ENCODE data around the gene ARL11.
"Not testable (repeated sequence)": the region's sequence is repeated elsewhere in the genome, so short reads cannot be mapped to it uniquely, and the experiment has no call there.

ARL11 gene

GRCh38 chr13:49586717-49587116 is 41.6 kb upstream of the ARL11 start:
- Histone ChIP-seq H3K36me3 (ENCODE audit: control insufficient read depth, insufficient read depth, low read length) (no peaks in the 10 kb centered on the region), H4K8ac (ENCODE audit: low read depth, low read length) (no peak overlapping the region), H3K4me3 (ENCODE audit: low read length) (no peak overlapping the region), H3K56ac (ENCODE audit: low read length) (no peak overlapping the region), H3K79me1 (ENCODE audit: low read length) (no peaks in the 10 kb centered on the region), H3K23ac (ENCODE audit: low read length) (no peak overlapping the region), H3K9ac (ENCODE audit: low read length) (no peak overlapping the region), H2BK5ac (ENCODE audit: low read length) (no peak overlapping the region), H2AK5ac (ENCODE audit: low read length) (no peak overlapping the region), H3K79me2 (ENCODE audit: control insufficient read depth, insufficient read depth, low read length) (no peaks in the 10 kb centered on the region), H3K27me3 (ENCODE audit: insufficient read depth, low read length, poor library complexity) (no peaks in the 10 kb centered on the region), H3K4me2 (ENCODE audit: low read length) (no peak overlapping the region), H2BK15ac (replicated peaks; ENCODE audit: low read depth) (no peak overlapping the region), H3K4ac (ENCODE audit: low read depth, low read length) (no peak overlapping the region), H2BK120ac (ENCODE audit: low read depth, low read length) (no peak overlapping the region), H3K27ac (ENCODE audit: low read depth, low read length) (no peak overlapping the region), H3K4me1 (ENCODE audit: control insufficient read depth, low read depth, low read length) (no peaks in the 10 kb centered on the region), H3K18ac (ENCODE audit: low read length) (no peak overlapping the region), H4K5ac (ENCODE audit: low read length) (no peak overlapping the region)
- no peak for DNase-seq
- WGBS (ENCODE audit: extremely low coverage, insufficient coverage, low lambda C conversion rate), result no CpG with 5 or more reads among the region's 3 CpGs

GRCh38 chr13:49587311-49587847 is 40.9 kb upstream of the ARL11 start:
- Histone ChIP-seq H4K8ac (ENCODE audit: low read depth, low read length) (no peak overlapping the region), H3K23ac (ENCODE audit: low read length) (no peak overlapping the region), H3K4me2 (ENCODE audit: low read length) (no peak overlapping the region), H3K4me3 (ENCODE audit: low read length) (no peak overlapping the region), H2AK5ac (ENCODE audit: low read length) (no peak overlapping the region), H3K9ac (ENCODE audit: low read length) (no peak overlapping the region), H3K4ac (ENCODE audit: low read depth, low read length) (no peak overlapping the region), H3K56ac (ENCODE audit: low read length) (no peak overlapping the region), H3K18ac (ENCODE audit: low read length) (no peak overlapping the region), H3K27me3 (ENCODE audit: insufficient read depth, low read length, poor library complexity) (no peaks in the 10 kb centered on the region), H2BK120ac (ENCODE audit: low read depth, low read length) (no peak overlapping the region), H3K79me2 (ENCODE audit: control insufficient read depth, insufficient read depth, low read length) (no peaks in the 10 kb centered on the region), H4K5ac (ENCODE audit: low read length) (no peak overlapping the region), H3K79me1 (ENCODE audit: low read length) (no peaks in the 10 kb centered on the region), H2BK15ac (replicated peaks; ENCODE audit: low read depth) (no peak overlapping the region), H3K36me3 (ENCODE audit: control insufficient read depth, insufficient read depth, low read length) (no peaks in the 10 kb centered on the region), H2BK5ac (ENCODE audit: low read length) (no peak overlapping the region), H3K27ac (ENCODE audit: low read depth, low read length) (no peak overlapping the region), H3K4me1 (ENCODE audit: control insufficient read depth, low read depth, low read length) (no peaks in the 10 kb centered on the region)
- no CpG with 5 or more reads among the region's 2 CpGs for WGBS (ENCODE audit: extremely low coverage, insufficient coverage, low lambda C conversion rate)
- no peak for DNase-seq

- not testable (repeated sequence) for H4K5ac ChIP-seq (ENCODE audit: low read length); H3K18ac ChIP-seq (ENCODE audit: low read length); H3K4me1 ChIP-seq (ENCODE audit: control insufficient read depth, low read depth, low read length); H3K4me2 ChIP-seq (ENCODE audit: low read length); H3K56ac ChIP-seq (ENCODE audit: low read length); H3K36me3 ChIP-seq (ENCODE audit: control insufficient read depth, insufficient read depth, low read length); H2BK5ac ChIP-seq (ENCODE audit: low read length); H3K79me2 ChIP-seq (ENCODE audit: control insufficient read depth, insufficient read depth, low read length); H3K9ac ChIP-seq (ENCODE audit: low read length); H2BK120ac ChIP-seq (ENCODE audit: low read depth, low read length); H3K23ac ChIP-seq (ENCODE audit: low read length); DNase-seq; H2BK15ac ChIP-seq (replicated peaks; ENCODE audit: low read depth); H4K8ac ChIP-seq (ENCODE audit: low read depth, low read length); H3K27me3 ChIP-seq (ENCODE audit: insufficient read depth, low read length, poor library complexity); H2AK5ac ChIP-seq (ENCODE audit: low read length); H3K27ac ChIP-seq (ENCODE audit: low read depth, low read length); H3K79me1 ChIP-seq (ENCODE audit: low read length); H3K4ac ChIP-seq (ENCODE audit: low read depth, low read length); H3K4me3 ChIP-seq (ENCODE audit: low read length)
- WGBS (ENCODE audit: extremely low coverage, insufficient coverage, low lambda C conversion rate), result no CpG with 5 or more reads among the region's 3 CpGs
These were observed 37.6 kb upstream of the ARL11 start for GRCh38 chr13:49590714-49591113.

GRCh38 chr13:49593876-49594275 is 34.4 kb upstream of the ARL11 start:
- not testable (repeated sequence) for H3K56ac ChIP-seq (ENCODE audit: low read length); H3K23ac ChIP-seq (ENCODE audit: low read length); H3K79me2 ChIP-seq (ENCODE audit: control insufficient read depth, insufficient read depth, low read length); H3K36me3 ChIP-seq (ENCODE audit: control insufficient read depth, insufficient read depth, low read length); H3K27me3 ChIP-seq (ENCODE audit: insufficient read depth, low read length, poor library complexity); H2BK5ac ChIP-seq (ENCODE audit: low read length); H2BK120ac ChIP-seq (ENCODE audit: low read depth, low read length); H3K79me1 ChIP-seq (ENCODE audit: low read length); H3K4ac ChIP-seq (ENCODE audit: low read depth, low read length); H3K27ac ChIP-seq (ENCODE audit: low read depth, low read length); H4K8ac ChIP-seq (ENCODE audit: low read depth, low read length); H2AK5ac ChIP-seq (ENCODE audit: low read length); H3K9ac ChIP-seq (ENCODE audit: low read length); H3K4me2 ChIP-seq (ENCODE audit: low read length); H3K4me1 ChIP-seq (ENCODE audit: control insufficient read depth, low read depth, low read length); H3K18ac ChIP-seq (ENCODE audit: low read length); H2BK15ac ChIP-seq (replicated peaks; ENCODE audit: low read depth); DNase-seq; H3K4me3 ChIP-seq (ENCODE audit: low read length); H4K5ac ChIP-seq (ENCODE audit: low read length)
- no CpG with 5 or more reads among the region's 4 CpGs for WGBS (ENCODE audit: extremely low coverage, insufficient coverage, low lambda C conversion rate)

- Histone ChIP-seq H3K9ac (ENCODE audit: low read length) (no peak overlapping the region), H3K4me3 (ENCODE audit: low read length) (no peak overlapping the region), H3K36me3 (ENCODE audit: control insufficient read depth, insufficient read depth, low read length) (no peaks in the 10 kb centered on the region), H3K27ac (ENCODE audit: low read depth, low read length) (no peak overlapping the region), H2BK15ac (replicated peaks; ENCODE audit: low read depth) (no peak overlapping the region), H3K4me1 (ENCODE audit: control insufficient read depth, low read depth, low read length) (no peaks in the 10 kb centered on the region), H3K56ac (ENCODE audit: low read length) (no peak overlapping the region), H4K8ac (ENCODE audit: low read depth, low read length) (no peak overlapping the region), H3K4me2 (ENCODE audit: low read length) (no peak overlapping the region), H3K18ac (ENCODE audit: low read length) (no peak overlapping the region), H3K4ac (ENCODE audit: low read depth, low read length) (no peak overlapping the region), H2AK5ac (ENCODE audit: low read length) (no peak overlapping the region), H3K27me3 (ENCODE audit: insufficient read depth, low read length, poor library complexity) (no peaks in the 10 kb centered on the region), H2BK5ac (ENCODE audit: low read length) (no peak overlapping the region), H2BK120ac (ENCODE audit: low read depth, low read length) (no peak overlapping the region), H3K23ac (ENCODE audit: low read length) (no peak overlapping the region), H3K79me1 (ENCODE audit: low read length) (no peaks in the 10 kb centered on the region), H3K79me2 (ENCODE audit: control insufficient read depth, insufficient read depth, low read length) (no peaks in the 10 kb centered on the region), H4K5ac (ENCODE audit: low read length) (no peak overlapping the region)
- DNase-seq, result no peak
These were observed 33.7 kb upstream of the ARL11 start for GRCh38 chr13:49594576-49594975.

GRCh38 chr13:49596221-49596620 is 32.1 kb upstream of the ARL11 start:
- no peak overlapping the region for H3K27ac ChIP-seq (ENCODE audit: low read depth, low read length)
- H4K5ac ChIP-seq (ENCODE audit: low read length), result no peak overlapping the region
- H3K4me1 ChIP-seq (ENCODE audit: control insufficient read depth, low read depth, low read length), result no peaks in the 10 kb centered on the region
- no peak overlapping the region for H3K4ac ChIP-seq (ENCODE audit: low read depth, low read length)
- no peak overlapping the region for H3K9ac ChIP-seq (ENCODE audit: low read length)
- H4K8ac ChIP-seq (ENCODE audit: low read depth, low read length), result no peak overlapping the region
- no peak overlapping the region for H2BK120ac ChIP-seq (ENCODE audit: low read depth, low read length)
- H3K4me2 ChIP-seq (ENCODE audit: low read length), result no peak overlapping the region
- no peaks in the 10 kb centered on the region for H3K27me3 ChIP-seq (ENCODE audit: insufficient read depth, low read length, poor library complexity)
- H3K4me3 ChIP-seq (ENCODE audit: low read length), result no peak overlapping the region
- no peaks in the 10 kb centered on the region for H3K79me1 ChIP-seq (ENCODE audit: low read length)
- H2AK5ac ChIP-seq (ENCODE audit: low read length), result no peak overlapping the region
- H2BK15ac ChIP-seq (replicated peaks; ENCODE audit: low read depth), result no peak overlapping the region
- no peaks in the 10 kb centered on the region for H3K79me2 ChIP-seq (ENCODE audit: control insufficient read depth, insufficient read depth, low read length)
- WGBS (ENCODE audit: extremely low coverage, insufficient coverage, low lambda C conversion rate), result no CpG with 5 or more reads among the region's 2 CpGs
- no peak overlapping the region for H3K23ac ChIP-seq (ENCODE audit: low read length)
- H2BK5ac ChIP-seq (ENCODE audit: low read length), result no peak overlapping the region
- DNase-seq, result no peak
- no peak overlapping the region for H3K18ac ChIP-seq (ENCODE audit: low read length)
- no peak overlapping the region for H3K56ac ChIP-seq (ENCODE audit: low read length)
- no peaks in the 10 kb centered on the region for H3K36me3 ChIP-seq (ENCODE audit: control insufficient read depth, insufficient read depth, low read length)

All from mesendoderm (in vitro differentiated cells).